Ovary (tissue), 3 donors: ENCODE data around the gene VSIG4.

Experiments
- CTCF ChIP-seq, 3 donors: fragments of 450-650 bp in 2 of 3; fragments of 200-600 bp in 1 of 3; IDR thresholded peaks; one replicate each; pipeline versions ENCODE4 v1.5.1 to v1.8.0; 2016 to 2022; ENCODE audit warnings: antibody characterized with exemption in 3 of 3, mild to moderate bottlenecking in 1 of 3
- EP300 ChIP-seq: sonication (generic); formaldehyde crosslinking; IDR thresholded peaks from one replicate; pipeline ENCODE4 v1.6.1; 2017; ENCODE audit warnings: antibody characterized with exemption
- POLR2A ChIP-seq: fragments of 450-650 bp; IDR thresholded peaks from one replicate; pipeline ENCODE4 v1.6.1; 2017; ENCODE audit warnings: antibody characterized with exemption, mild to moderate bottlenecking, moderate library complexity
- donor health status: DM: no; HTN: no; CAD: no.

DNA sequence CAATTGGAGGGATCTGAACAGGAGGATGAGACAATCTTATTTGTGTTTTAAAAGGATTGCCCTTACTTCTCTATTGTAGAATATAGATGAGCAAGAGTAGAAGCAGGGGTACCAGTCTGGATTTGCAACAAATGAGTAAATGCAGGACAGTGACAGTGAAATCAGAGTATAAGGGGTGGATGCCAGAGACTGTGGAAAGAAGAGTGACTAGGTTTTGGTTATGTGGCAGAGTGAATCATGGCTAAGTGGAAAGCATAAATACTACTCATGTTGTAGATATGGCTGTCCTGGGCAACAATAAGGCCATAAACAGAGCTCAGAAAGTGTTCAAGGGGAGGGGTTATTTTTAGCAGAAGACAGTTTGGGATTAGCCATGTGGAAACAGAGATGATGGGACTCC, 6.0 kb upstream of the VSIG4 start:
- TF ChIP-seq POLR2A (no peak), CTCF (IDR thresholded peaks at IDR 0.05) (no peak), EP300 (no peak)
